Measurements from ENCODE around the gene KRABD2.
"Not testable (repeated sequence)": the region's sequence is repeated elsewhere in the genome, so short reads cannot be mapped to it uniquely, and the experiment has no call there.

The KRABD2 gene

DNA sequence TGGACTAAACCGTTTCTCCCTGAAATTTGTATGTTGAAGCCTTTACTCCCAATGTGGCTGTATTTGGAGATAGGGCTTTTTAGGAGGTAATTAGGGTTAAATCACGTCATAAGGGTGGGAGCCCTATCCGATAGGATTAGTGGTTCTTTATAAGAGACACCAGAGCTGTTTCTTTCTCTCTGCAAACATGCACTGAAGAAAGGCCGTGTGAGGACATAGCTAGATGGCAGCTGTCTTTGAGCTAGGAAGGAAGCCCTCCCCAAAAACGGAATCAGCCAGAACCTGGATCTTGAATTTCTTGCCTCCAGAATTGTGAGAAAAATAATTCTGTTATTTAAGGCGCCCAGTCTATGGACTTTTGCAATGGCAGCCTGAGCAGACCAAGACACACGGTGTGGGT lies 22.8 kb downstream of the KRABD2 start:
- Mint-ChIP-seq H3K4me1 (no peaks in the 10 kb centered on the region), H3K9me3 (no peaks in the 10 kb centered on the region), H3K27me3 (peaks cover 2% of the 10 kb centered on the region), H3K4me3 (no peak overlapping the region), H3K36me3 (no peaks in the 10 kb centered on the region), H3K27ac (no peak overlapping the region)

DNA sequence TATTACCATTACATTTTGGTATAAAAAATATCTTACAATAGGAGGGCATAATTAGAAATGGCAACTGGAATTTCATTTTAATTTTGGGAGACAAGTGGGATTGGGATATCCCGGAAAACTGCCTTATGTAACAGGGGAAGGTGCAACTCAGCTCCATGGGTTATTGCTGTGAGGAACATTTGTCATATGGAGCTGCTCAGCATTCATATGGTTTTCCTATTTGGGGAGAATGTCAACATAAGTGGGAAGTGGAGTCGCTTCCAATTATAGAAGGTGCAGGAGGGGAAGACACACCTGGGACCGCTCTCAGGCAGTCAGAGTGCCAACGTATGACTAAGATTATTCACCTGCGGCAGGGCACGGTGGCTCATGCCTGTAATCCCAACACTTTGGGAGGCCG lies 26.2 kb downstream of the KRABD2 start:
- Mint-ChIP-seq H3K9me3 (no peaks in the 10 kb centered on the region), H3K27me3 (peaks cover 6% of the 10 kb centered on the region), H3K4me1 (no peaks in the 10 kb centered on the region), H3K36me3 (no peaks in the 10 kb centered on the region), H3K27ac (no peak overlapping the region), H3K4me3 (no peak overlapping the region)

DNA sequence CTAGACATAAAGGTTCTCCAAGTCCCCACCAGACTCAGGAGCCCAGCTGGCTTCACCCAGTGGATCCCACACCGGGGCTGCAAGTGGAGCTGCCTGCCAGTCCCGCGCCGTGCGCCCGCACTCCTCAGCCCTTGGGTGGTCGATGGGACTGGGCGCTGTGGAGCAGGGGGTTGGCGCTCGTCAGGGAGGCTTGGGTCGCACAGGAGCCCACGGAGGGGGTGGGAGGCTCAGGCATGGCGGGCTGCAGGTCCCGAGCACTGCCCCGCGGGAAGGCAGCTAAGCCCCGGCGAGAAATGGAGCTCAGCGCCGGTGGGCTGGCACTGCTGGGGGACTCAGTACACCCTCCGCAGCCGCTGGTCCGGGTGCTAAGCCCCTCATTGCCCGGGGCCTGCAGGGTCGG lies 29.5 kb downstream of the KRABD2 start:
- not testable (repeated sequence) for H3K9me3 Mint-ChIP-seq, H3K4me1 Mint-ChIP-seq, H3K36me3 Mint-ChIP-seq, H3K4me3 Mint-ChIP-seq, H3K27ac Mint-ChIP-seq, H3K27me3 Mint-ChIP-seq

DNA sequence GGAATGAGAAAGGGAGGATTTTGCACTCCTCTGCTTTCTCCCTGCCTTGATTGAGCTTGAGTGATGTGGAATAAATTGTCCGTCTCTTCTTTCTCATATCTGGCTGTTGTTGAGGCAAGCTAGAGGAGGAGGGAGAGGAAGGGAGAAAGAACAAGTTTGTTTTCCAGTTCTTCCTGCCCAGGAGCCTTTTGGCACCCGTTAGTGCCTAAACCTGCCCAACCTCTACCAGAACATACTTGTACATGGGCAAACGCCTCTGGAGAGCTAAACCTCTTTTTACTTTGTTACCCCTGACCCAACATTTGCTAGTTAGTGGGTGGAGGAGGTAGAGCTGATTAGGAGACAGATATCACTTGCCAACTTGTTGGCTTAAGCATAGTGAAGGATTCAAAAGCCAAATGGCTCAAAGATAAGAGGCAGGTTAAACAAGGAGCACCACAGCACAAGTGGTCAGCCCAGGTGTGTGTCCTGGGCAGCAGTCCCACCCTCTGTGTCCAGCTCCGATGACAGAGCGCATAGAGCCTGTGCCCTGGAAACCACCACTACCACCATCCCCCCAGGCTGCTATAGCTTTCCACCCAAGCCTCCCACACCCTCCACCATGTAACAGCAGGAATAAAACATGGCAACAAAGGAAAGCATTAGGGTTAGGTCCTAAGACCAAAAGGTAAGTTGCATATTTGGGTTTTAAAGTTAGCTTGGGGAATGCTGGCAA lies 30.4 kb downstream of the KRABD2 start:
- Mint-ChIP-seq H3K4me1 (no peaks in the 10 kb centered on the region), H3K27me3 (peaks cover 6% of the 10 kb centered on the region), H3K4me3 (no peak overlapping the region), H3K36me3 (no peaks in the 10 kb centered on the region), H3K27ac (no peak overlapping the region), H3K9me3 (no peaks in the 10 kb centered on the region)

DNA sequence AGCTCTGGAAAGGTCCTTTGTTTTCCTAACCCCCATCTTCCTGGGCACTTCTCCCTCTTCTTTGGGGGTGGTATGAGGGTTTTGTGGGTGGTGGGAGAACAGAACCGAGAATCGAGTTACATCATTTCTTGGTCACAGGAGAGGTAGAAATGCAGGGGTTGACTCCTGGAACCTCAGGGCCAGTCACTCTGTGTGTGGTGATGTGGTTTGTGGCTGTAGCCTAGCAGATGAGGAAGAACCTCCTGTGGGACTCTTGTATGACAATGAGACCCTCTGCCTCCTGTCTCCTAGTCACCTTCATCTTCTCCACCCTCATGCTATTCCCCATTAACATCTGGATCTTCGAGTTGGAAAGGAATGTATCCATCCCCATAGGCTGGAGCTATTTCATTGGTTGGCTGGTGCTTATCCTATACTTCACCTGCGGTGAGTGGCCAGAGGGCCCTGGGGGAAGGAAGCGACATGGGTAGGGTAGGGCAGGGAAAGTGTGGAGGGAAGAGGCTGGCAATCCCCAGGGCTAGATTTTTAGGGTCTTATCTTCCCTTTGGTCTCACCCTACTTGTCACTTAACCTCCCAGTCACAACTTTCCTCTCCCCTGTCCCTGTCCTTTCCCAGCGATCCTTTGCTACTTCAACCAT lies 31.3 kb downstream of the KRABD2 start:
- H3K27me3 Mint-ChIP-seq = peaks cover 6% of the 10 kb centered on the region
- no peaks in the 10 kb centered on the region for H3K4me1 Mint-ChIP-seq
- no peak overlapping the region for H3K27ac Mint-ChIP-seq
- H3K36me3 Mint-ChIP-seq = no peaks in the 10 kb centered on the region
- H3K9me3 Mint-ChIP-seq = no peaks in the 10 kb centered on the region
- H3K4me3 Mint-ChIP-seq = no peak overlapping the region

DNA sequence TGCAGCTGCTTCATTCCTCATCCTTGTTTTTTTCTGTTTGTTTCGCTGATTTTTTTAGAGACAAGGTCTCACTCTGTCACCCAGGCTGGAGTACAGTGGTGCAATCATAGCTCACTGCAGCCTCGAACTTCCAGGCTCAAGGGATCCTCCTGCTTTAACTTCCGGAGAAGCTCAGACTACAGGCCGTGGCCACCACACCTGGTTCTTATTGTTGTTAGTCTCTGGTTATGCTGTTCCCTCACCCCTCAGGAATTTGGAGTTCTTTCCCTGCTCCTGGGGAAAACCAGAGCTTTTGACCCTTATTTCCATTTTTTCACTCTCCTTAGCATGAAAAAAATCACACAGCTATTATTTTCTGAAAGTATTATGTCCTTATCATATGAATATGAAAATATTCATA lies 35.0 kb downstream of the KRABD2 start:
- H3K27me3 Mint-ChIP-seq = no peaks in the 10 kb centered on the region
- H3K27ac Mint-ChIP-seq = no peak overlapping the region
- peaks cover 10% of the 10 kb centered on the region for H3K4me1 Mint-ChIP-seq
- H3K36me3 Mint-ChIP-seq = no peaks in the 10 kb centered on the region
- no peak overlapping the region for H3K4me3 Mint-ChIP-seq
- no peaks in the 10 kb centered on the region for H3K9me3 Mint-ChIP-seq

DNA sequence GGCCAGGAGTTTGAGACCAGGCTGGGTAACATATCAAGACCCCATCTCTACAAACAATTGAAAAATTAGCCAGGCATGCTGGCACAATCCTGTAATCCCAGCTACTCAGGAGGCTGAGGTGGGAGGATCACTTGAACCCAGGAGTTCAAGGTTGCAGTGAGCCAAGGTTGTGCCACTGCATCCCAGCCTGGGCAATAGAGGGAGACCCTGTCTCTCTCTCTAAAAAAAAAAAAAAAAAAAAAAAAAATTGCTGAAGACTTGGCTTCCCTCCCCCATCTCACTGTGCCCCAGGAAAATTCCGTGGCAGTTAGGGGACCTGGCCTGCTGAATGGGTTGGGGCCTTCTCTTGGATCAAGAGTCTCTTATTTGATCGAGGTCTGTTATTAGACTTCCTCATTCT lies 37.0 kb downstream of the KRABD2 start, which contains the start of gene ODF4:
Gene ODF4 (plus strand): TSS at position 301 of the 400 bp plus-strand sequence. CDS start 212 bp downstream, outside the sequence.
- H3K36me3 Mint-ChIP-seq = no peaks in the 10 kb centered on the region
- no peak within 1 kb of the TSS for H3K4me3 Mint-ChIP-seq

DNA sequence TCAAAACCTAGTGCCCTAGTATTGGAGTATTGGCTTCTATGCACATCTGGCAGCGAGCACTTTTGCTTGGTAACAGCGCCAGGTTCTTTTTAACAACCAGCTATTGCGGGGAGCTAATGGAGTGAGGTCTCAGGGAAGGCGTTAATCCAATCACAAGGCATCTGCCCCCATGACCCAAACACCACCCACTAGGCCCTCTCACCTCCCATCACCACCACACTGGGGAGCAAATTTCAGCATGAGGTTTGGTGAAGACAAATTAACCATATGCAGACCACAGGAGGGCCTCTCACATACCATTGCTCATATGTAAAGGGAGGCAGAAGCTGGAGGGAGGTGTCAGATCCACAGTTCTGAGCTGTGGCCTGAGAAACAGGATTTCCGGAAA lies 37.8 kb downstream of the KRABD2 start:
- no peaks in the 10 kb centered on the region for H3K9me3 Mint-ChIP-seq
- no peak overlapping the region for H3K27ac Mint-ChIP-seq
- no peaks in the 10 kb centered on the region for H3K27me3 Mint-ChIP-seq
- no peak overlapping the region for H3K4me3 Mint-ChIP-seq
- H3K4me1 Mint-ChIP-seq = peaks cover 10% of the 10 kb centered on the region
- H3K36me3 Mint-ChIP-seq = no peaks in the 10 kb centered on the region

More for the DNA sequence above, 37.0 kb downstream of the KRABD2 start, which contains the start of gene ODF4:
- Mint-ChIP-seq H3K4me1 (peaks cover 10% of the 10 kb centered on the region), H3K27me3 (no peaks in the 10 kb centered on the region), H3K27ac (no peak within 1 kb of the TSS), H3K9me3 (no peaks in the 10 kb centered on the region)

DNA sequence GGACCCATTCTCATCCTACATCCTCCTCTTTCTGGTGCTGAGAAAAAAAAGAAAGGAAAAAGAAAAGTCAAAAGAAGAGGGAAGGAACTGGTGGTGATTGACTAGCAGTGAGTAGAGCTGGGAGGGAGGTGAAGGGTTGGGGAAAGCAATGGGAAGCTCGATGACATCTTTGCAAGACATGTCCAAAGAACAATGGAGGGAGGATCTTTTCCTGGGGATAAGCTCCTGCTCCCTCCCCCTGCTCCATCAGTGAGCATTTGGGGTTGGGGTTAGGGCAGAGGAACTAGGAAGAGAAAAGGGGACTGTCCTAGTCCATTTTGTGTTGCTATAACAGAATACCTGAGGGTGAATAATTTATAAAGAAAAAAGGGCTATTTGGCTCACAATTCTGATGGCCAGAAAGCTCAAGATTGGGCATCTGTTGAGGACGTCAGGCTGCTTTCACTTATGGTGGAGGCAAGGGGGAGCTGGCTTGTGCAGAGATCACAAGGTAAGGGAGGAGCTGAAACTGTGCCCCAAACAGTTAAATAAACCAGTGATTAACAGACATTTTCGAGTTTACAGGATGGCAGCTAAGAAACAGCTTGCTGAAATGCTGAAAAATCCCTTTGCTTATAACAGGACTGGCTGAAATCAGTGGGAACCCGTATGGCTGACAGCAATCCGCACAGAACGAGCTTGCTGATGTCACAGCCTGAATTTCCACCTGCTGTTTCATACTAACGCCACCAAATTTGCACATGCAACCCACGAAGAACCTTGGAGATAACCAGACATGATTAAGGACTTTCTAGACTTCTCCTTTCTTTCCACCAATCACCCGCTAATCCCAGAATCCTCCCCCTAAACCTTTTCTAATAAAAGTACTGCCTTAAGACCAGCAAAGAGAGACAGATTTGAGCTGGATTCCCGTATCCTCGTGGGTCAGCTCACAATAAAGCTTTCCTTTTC lies 38.4 kb downstream of the KRABD2 start:
- H3K9me3 Mint-ChIP-seq = no peaks in the 10 kb centered on the region
- H3K27ac Mint-ChIP-seq = peak overlapping the region; percentile 30
- peak overlapping the region; percentile 11 for H3K4me3 Mint-ChIP-seq
- H3K4me1 Mint-ChIP-seq = peaks cover 10% of the 10 kb centered on the region
- H3K27me3 Mint-ChIP-seq = no peaks in the 10 kb centered on the region
- no peaks in the 10 kb centered on the region for H3K36me3 Mint-ChIP-seq

DNA sequence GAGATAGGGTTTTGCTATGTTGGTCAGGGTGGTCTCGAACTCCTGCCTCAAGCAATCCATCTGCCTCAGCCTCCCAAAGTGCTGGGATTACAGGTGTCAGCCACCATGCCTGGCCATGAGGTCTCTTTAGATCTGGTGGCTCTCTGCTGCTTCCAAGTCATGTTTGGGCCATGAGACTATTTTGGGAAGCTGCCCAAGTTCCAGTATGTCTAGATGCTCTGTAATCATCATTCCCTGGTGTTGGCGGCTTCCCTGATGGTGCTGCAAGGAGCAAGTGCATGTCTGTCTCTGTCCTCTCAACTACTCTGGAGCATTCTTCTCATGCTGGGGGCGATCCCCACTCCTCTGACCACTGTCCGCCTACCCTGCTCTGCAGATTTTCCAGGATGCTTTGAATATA lies 43.2 kb downstream of the KRABD2 start:
- H3K27ac Mint-ChIP-seq = no peak overlapping the region
- peaks cover 7% of the 10 kb centered on the region for H3K4me1 Mint-ChIP-seq
- H3K27me3 Mint-ChIP-seq = peaks cover 5% of the 10 kb centered on the region
- no peak overlapping the region for H3K4me3 Mint-ChIP-seq
- no peaks in the 10 kb centered on the region for H3K9me3 Mint-ChIP-seq
- H3K36me3 Mint-ChIP-seq = no peaks in the 10 kb centered on the region

DNA sequence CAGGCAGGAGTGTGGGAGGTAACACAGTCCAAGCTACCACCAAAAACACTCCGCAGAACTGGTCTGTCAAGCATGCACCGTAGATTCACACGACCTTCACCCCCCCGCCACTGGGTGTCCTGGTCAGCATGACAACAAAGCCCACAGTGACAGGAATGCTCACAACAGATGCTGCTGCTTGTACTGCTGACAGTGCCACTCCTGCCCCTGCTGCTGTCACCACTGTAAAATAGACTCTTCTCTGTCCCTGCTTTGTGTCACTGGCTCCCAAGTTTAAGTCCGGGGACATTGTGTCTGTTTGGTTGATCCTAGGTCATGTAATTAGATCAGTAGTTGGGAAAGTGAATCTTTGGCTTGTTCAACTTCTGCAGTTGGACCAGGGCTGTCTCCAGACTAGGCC lies 43.8 kb downstream of the KRABD2 start:
- Mint-ChIP-seq H3K4me3 (no peak overlapping the region), H3K27ac (no peak overlapping the region), H3K9me3 (no peaks in the 10 kb centered on the region), H3K27me3 (peaks cover 10% of the 10 kb centered on the region), H3K36me3 (no peaks in the 10 kb centered on the region), H3K4me1 (peaks cover 1% of the 10 kb centered on the region)

DNA sequence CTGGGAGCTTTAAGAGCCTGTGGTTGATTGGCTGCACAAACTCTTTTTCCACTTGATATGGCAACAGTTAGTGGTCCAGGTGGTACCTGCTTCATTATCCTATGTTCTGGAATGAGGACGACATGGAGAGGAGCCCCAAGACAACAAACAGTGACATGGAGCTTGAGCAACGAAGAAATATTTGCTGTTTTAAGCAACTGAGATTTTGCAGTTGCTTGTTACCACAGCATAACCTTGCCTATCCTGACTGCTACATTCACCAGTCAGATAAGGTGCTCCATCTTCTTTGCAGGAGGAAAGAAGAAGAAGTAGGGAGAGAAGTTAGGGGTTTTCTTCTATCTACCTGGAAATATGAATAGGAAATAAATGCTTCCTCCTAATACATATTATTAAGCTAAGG lies 44.4 kb downstream of the KRABD2 start:
- Mint-ChIP-seq H3K4me3 (no peak overlapping the region), H3K4me1 (no peaks in the 10 kb centered on the region), H3K9me3 (no peaks in the 10 kb centered on the region), H3K27ac (no peak overlapping the region), H3K27me3 (peaks cover 10% of the 10 kb centered on the region), H3K36me3 (no peaks in the 10 kb centered on the region)

DNA sequence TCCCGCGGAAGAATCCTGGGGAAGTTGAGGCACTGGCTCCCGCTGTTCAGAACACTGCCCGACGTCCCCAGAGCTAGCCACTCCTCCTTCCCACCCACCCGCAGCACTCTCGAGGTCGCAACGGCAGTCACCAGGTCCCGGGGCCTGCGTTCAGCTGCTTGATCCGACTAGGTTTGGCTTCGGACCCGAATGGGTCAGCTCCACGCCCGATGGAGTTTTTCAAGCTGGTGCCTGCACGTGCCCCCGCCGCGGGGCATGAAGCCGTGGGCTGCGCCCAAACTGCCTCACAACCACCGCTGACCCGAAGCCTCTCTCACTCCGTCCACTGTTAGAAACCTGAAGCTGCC lies 49.2 kb downstream of the KRABD2 start:
- peaks cover 8% of the 10 kb centered on the region for H3K4me1 Mint-ChIP-seq
- peaks cover 21% of the 10 kb centered on the region for H3K27me3 Mint-ChIP-seq
- no peaks in the 10 kb centered on the region for H3K9me3 Mint-ChIP-seq
- H3K4me3 Mint-ChIP-seq = peak overlapping the region; percentile 74
- H3K27ac Mint-ChIP-seq = no peak overlapping the region
- H3K36me3 Mint-ChIP-seq = no peaks in the 10 kb centered on the region
